Measurements from ENCODE around the gene LHFPL5. TPM values are rescaled to one million over a fixed set of nuclear protein-coding genes. Genes with fewer than 3 reads are reported as not detected.

Gene LHFPL5
- total RNA-seq, 1 experiment from 2014 or later = 1.7 TPM

GRCh38 chr6:35774116-35774794 lies 30.9 kb upstream of the LHFPL5 start:
- Histone ChIP-seq H3K79me2 (ENCODE audit: low read depth) (no peaks in the 10 kb centered on the region), H3K4me1 (replicated peaks; ENCODE audit: insufficient read depth) (peaks cover 19% of the 10 kb centered on the region), H3F3A (ENCODE audit: insufficient read depth, low read depth) (peaks cover 8% of the 10 kb centered on the region; the same call in 1 of the 2 replicates), H3K4me2 (no peak overlapping the region), H2AFZ (no peak overlapping the region), H4K20me1 (ENCODE audit: insufficient read depth) (no peaks in the 10 kb centered on the region), H3K27me3 (ENCODE audit: insufficient read depth, low read depth) (no peaks in the 10 kb centered on the region), H3K4me3 (no peak overlapping the region), H3K36me3 (ENCODE audit: low read depth) (no peaks in the 10 kb centered on the region), H3K9me3 (ENCODE audit: insufficient read depth, low read depth) (no peaks in the 10 kb centered on the region), H3K27ac (no peak overlapping the region), H3K9me2 (ENCODE audit: insufficient read depth) (no peaks in the 10 kb centered on the region)
- TF ChIP-seq CTCF (conservative IDR thresholded peaks at IDR 0.05) = no peak
- TF ChIP-seq EZH2 (IDR thresholded peaks at IDR 0.05; ENCODE audit: low read depth) = no peak
- no peak for DNase-seq
- intact Hi-C loops (cut with micrococcal nuclease; ENCODE audit: unreplicated experiment) = no loop called here
- POLR2A ChIA-PET (ENCODE audit: unreplicated experiment) = no interaction called here
- CTCF ChIA-PET = no interaction called here
- no TSS peak for BruUV-seq (replicated peaks)

- BruUV-seq (replicated peaks) = no TSS peak
- Histone ChIP-seq H3F3A (ENCODE audit: insufficient read depth, low read depth) (peaks cover 8% of the 10 kb centered on the region; the same call in 1 of the 2 replicates), H3K27ac (no peak overlapping the region), H3K9me2 (ENCODE audit: insufficient read depth) (no peaks in the 10 kb centered on the region), H3K9me3 (ENCODE audit: insufficient read depth, low read depth) (no peaks in the 10 kb centered on the region), H2AFZ (no peak overlapping the region), H4K20me1 (ENCODE audit: insufficient read depth) (no peaks in the 10 kb centered on the region), H3K36me3 (ENCODE audit: low read depth) (no peaks in the 10 kb centered on the region), H3K4me2 (no peak overlapping the region), H3K79me2 (ENCODE audit: low read depth) (no peaks in the 10 kb centered on the region), H3K27me3 (ENCODE audit: insufficient read depth, low read depth) (no peaks in the 10 kb centered on the region), H3K4me3 (no peak overlapping the region), H3K4me1 (replicated peaks; ENCODE audit: insufficient read depth) (peaks cover 19% of the 10 kb centered on the region)
- TF ChIP-seq EZH2 (IDR thresholded peaks at IDR 0.05; ENCODE audit: low read depth) = no peak
- no peak for TF ChIP-seq CTCF (conservative IDR thresholded peaks at IDR 0.05)
- intact Hi-C loops (cut with micrococcal nuclease; ENCODE audit: unreplicated experiment) = no loop called here
- DNase-seq = no peak
- ChIA-PET CTCF (no interaction called here), POLR2A (ENCODE audit: unreplicated experiment) (no interaction called here)
Measured at GRCh38 chr6:35775031-35775430, 30.1 kb upstream of the LHFPL5 start.

GRCh38 chr6:35776364-35777215 lies 28.6 kb upstream of the LHFPL5 start, which contains the start of gene CLPSL2:
Gene CLPSL2 (plus strand): TSS chr6:35776598. CDS start chr6:35776619, 21 bp downstream.
- H3K27me3 ChIP-seq (ENCODE audit: insufficient read depth, low read depth) = no peaks in the 10 kb centered on the region
- peaks cover 21% of the 10 kb centered on the region for H3K4me1 ChIP-seq (replicated peaks; ENCODE audit: insufficient read depth)
- no peak for TF ChIP-seq CTCF (conservative IDR thresholded peaks at IDR 0.05)
- intact Hi-C loops (cut with micrococcal nuclease; ENCODE audit: unreplicated experiment) = no loop called here
- DNase-seq = peak; percentile 53 to 55
- H3F3A ChIP-seq (ENCODE audit: insufficient read depth, low read depth) = peaks cover 8% of the 10 kb centered on the region; the same call in 1 of the 2 replicates
- no peaks in the 10 kb centered on the region for H3K9me2 ChIP-seq (ENCODE audit: insufficient read depth)
- H3K9me3 ChIP-seq (ENCODE audit: insufficient read depth, low read depth) = no peaks in the 10 kb centered on the region
- CTCF ChIA-PET = interaction anchor here (0.5 kb wide), 1 partner anchor 1350 kb away, joined by 4 read pairs; no protein-coding TSS in a partner anchor
- no peaks in the 10 kb centered on the region for H3K79me2 ChIP-seq (ENCODE audit: low read depth)
- peak within 1 kb of the TSS; percentile 73 for H2AFZ ChIP-seq
- no peaks in the 10 kb centered on the region for H4K20me1 ChIP-seq (ENCODE audit: insufficient read depth)
- no peak within 1 kb of the TSS for H3K27ac ChIP-seq
- no TSS peak for BruUV-seq (replicated peaks)
- peak within 1 kb of the TSS; percentile 86 for H3K4me2 ChIP-seq
- H3K4me3 ChIP-seq = peak within 1 kb of the TSS; percentile 63
- POLR2A ChIA-PET (ENCODE audit: unreplicated experiment) = no interaction called here
- H3K36me3 ChIP-seq (ENCODE audit: low read depth) = no peaks in the 10 kb centered on the region

Data from PC-9 (cell line).